T-helper 9 cell (primary cell): ENCODE data around the gene ACSM3.
"Not testable (repeated sequence)": the region's sequence is repeated elsewhere in the genome, so short reads cannot be mapped to it uniquely, and the experiment has no call there.

Experiments
- DNase-seq: peaks from one replicate; pipeline ENCODE4 v3.0.0-alpha.2; 2020
- total RNA-seq, 2 donors: gene quantifications; one replicate each; lab custom pipeline; 2026; lab: John Stamatoyannopoulos, UW

The ACSM3 gene, protein sequence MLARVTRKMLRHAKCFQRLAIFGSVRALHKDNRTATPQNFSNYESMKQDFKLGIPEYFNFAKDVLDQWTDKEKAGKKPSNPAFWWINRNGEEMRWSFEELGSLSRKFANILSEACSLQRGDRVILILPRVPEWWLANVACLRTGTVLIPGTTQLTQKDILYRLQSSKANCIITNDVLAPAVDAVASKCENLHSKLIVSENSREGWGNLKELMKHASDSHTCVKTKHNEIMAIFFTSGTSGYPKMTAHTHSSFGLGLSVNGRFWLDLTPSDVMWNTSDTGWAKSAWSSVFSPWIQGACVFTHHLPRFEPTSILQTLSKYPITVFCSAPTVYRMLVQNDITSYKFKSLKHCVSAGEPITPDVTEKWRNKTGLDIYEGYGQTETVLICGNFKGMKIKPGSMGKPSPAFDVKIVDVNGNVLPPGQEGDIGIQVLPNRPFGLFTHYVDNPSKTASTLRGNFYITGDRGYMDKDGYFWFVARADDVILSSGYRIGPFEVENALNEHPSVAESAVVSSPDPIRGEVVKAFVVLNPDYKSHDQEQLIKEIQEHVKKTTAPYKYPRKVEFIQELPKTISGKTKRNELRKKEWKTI
- total RNA-seq: 5.3 to 9.9 reads per million in 2 donors

GRCh38 chr16:20763461-20764232 is at the start of gene ACSM3:
TSS of gene ACSM3 (plus strand) at chr16:20764014. CDS start at chr16:20770035, 6,021 bp downstream.
- DNase-seq: peak; percentile 41

DNA sequence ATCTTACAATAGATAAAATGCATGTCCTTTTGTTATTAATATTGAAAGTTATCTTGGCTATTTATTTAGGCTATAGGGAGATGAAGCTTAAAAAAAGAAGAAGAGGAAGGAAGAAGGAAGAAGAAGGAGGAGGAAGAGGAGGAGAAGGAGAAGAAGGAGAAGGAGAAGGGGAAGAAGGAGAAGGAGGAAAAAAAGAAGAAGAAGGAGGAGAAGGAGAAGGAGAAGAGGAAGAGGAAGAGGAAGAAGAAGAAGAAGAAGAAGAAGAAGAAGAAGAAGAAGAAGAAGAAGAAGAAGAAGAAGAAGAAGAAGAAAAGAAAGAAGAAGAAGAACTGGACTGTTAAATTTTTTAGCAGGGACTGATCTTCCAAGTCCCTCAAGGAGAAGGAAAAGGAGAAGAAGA is 46.1 kb upstream of the ACSM3 start:
- not testable (repeated sequence) for DNase-seq

DNA sequence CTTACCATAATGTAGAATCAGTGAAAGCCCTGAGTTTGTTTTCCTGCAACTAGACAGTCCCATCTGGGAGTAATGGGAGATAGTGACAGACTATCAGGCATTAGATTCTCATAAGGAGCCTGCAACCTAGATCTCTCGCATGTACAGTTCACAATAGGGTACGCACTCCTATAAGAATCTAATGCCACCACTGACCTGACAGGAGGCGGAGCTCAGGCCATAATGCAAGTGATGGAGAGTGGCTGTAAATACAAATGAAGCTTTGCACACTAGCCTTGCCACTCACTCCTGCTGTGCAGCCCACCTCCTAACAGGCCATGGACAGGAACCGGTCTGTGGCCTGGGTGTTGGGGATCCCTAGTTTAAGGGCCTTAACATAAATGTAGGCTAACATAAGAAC is 43.6 kb upstream of the ACSM3 start:
- DNase-seq: no peak

GRCh38 chr16:20726661-20727060 is 37.2 kb upstream of the ACSM3 start:
- DNase-seq: no peak

- no peak for DNase-seq
Observed at GRCh38 chr16:20727181-20727580, 36.6 kb upstream of the ACSM3 start.

- no peak for DNase-seq
Observed at GRCh38 chr16:20729141-20729540, 34.7 kb upstream of the ACSM3 start.

DNA sequence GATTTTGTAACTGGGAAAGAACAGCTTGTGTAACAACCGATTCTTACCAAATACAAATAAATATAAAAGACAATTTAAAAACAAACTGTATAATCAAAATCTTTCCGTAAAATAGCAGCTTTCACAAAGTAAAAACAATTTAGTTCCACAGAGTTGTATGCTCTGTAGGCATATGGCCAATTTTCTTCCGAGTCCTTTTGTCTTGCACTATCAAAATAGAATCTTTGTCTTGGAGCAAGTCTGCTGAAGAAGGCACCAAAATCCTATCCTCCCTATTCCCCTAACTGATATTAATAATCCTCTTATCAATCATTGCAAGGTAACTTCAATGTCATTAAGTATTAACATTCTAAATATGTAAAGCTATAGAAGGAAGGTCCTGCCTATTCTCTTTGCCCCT is 29.8 kb upstream of the ACSM3 start:
- no peak for DNase-seq

DNA sequence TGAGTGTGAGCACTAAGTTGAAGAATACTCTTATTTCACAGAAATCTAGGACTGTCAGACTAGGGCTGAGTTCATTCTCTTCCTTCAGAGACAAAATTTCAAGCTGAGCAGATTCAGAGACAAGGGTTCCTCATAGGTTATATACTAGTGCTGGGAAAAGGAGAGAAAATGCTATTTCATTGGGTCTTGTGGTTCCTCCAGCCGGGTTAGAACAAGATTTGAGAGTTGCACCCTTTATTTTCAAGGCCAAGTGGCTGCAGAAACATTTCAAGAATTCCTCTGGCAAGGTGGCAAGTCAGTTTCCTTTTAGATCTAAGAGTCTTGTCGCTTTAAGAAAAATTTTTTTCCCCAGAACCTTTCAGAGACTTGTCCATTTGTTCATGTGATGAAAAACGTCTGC is 29.0 kb upstream of the ACSM3 start:
- no peak for DNase-seq

DNA sequence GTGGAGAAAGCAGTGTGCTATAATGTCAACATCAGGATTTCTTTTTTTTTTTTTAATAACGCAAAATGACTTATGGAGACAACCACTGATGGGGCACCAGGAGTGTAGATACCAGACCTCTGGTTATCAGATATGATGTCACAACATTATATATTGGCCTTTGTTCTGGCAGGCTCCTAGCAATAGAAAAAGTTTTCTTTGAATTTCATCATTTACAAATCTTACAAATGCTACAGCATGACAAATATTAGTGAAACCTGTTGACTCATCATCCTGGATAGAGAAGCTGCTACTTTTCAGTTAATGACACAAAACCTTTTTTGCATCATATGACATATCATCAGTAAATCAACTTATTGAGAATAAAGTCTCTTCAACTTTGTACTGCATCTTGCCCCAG is 28.3 kb upstream of the ACSM3 start:
- DNase-seq: no peak

- DNase-seq: peak; percentile 2
Observed at GRCh38 chr16:20740007-20740883, 23.6 kb upstream of the ACSM3 start.

DNA sequence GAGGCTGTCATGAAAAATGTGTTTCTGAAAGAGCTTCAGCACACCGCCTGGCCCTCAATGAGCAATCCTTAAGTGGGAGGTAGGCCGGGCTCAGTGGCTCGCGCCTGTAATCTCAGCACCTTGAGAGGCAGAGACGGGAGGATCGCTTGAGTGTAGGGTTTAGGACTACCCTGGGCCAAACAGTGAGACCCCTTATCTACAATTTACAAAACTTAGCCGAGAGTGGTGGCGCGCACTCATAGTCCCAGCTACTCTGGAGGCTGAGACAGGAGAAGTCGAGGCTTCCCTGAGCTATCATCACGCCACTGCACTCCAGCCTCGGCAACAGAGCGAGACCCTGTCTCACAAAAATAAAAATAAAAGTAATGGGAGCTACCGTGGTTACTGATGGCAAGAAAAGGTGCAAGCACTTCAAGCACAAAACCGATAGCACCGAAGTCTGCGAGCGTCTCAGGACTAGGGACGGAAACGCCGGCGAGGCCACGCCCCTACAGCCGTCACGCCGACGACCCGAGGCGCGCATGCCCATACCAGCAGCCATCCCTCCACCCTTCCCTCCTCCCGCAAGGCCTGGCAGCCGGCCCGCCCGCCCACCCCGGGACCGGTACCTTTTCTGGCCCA is 22.8 kb upstream of the ACSM3 start:
- DNase-seq: peak; percentile 87

GRCh38 chr16:20741554-20742285 is 22.1 kb upstream of the ACSM3 start, which contains the start of gene THUMPD1:
TSS of gene THUMPD1 (minus strand) at chr16:20741818. CDS start at chr16:20741739, 79 bp downstream.
- peak; percentile 99 for DNase-seq

DNA sequence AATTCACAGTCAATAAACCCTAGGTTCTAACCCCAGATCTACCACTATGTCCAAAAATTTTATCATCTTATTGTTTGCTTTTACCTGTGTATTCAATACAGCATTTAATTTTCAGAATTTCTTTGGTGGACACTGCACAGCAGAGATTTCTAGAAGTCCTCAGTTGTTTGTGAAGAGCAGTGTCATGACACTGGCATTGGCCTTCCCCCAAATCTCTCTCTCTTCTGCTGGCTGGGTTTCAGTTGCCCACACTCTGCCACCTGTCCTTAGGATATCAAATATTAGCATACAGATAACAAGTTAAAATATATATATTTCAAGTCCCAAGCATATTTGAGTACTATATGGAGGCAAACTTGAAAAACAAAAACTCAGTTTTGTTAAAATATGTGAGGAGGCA is 20.2 kb upstream of the ACSM3 start:
- no peak for DNase-seq

GRCh38 chr16:20744922-20745440 is 18.8 kb upstream of the ACSM3 start:
- no peak for DNase-seq

GRCh38 chr16:20746461-20746860 is 17.4 kb upstream of the ACSM3 start:
- DNase-seq: no peak

DNA sequence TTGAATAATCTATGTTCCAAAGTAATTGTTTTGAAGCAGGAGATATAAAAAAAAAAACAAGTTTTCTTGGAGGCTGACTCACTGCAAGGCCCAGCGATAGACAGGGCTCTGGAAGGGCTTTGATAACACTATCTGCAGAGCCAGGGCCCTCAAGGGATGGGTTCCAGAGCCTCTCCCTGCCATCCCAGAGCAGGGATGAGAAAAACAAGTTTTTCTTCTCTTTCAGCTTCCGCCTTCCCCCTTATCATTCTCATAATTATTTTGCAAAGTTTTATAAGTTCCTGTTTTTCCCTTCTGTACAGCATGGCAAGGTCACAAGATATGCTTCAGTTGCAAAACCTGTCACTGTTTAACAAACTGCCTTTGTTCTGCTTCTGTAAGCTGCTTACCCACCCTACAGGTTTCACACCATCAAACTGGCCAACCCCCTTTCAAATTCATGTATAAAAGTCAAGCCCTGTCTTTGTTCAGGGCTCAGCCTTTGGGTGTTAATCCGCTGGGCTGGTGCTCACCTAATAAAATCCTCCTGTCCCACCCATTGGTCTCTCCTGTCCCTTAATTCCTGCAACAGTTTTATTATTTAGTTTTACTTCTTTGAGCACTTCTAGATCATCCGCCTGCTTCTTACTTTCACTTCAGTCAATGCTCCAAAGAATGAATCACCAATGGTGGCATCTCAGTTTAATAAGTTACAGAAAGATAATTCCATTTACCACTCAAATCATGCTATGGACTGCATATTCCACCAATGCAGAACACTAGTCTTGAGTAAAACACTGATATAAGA is 16.6 kb upstream of the ACSM3 start:
- no peak for DNase-seq

DNA sequence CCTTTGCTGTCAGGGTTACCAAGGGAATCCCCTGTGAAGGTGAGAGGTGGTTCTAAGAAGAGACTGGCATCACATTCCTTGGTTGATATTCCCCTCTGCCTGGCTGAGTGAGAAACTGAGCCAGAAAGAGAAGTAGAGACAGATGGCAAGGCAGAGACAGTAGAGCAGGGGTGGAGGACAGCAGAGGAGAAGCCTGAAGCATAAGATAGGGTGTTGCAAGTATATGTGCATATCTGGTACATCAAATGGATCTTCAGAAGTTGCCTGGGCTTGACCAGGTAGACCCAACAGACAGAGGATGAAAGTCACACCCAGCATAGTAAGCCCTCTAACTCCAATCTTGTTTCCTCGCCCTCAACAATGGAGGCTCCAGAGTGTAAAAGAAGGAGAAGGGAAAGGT is 14.3 kb upstream of the ACSM3 start:
- no peak for DNase-seq

DNA sequence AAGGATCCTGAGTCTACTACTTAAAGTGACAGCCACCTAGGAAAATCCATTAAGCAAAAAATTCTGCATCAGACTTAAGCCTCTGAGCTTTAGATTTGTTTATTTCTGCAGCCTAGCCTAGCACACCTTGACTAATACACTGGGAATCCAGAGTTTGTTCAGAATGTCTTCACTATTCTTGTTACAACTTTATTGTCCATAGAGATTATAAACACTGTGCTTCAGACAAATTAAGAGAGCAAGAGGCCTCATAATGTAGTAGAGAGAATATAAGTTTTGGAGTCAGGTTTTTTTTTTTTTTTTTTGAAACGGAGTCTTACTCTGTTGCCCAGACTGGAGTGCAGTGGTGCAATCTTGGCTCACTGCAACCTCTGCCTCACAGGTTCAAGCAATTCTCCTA is 13.3 kb upstream of the ACSM3 start:
- DNase-seq: no peak

GRCh38 chr16:20753727-20754126 is 10.1 kb upstream of the ACSM3 start:
- no peak for DNase-seq

DNA sequence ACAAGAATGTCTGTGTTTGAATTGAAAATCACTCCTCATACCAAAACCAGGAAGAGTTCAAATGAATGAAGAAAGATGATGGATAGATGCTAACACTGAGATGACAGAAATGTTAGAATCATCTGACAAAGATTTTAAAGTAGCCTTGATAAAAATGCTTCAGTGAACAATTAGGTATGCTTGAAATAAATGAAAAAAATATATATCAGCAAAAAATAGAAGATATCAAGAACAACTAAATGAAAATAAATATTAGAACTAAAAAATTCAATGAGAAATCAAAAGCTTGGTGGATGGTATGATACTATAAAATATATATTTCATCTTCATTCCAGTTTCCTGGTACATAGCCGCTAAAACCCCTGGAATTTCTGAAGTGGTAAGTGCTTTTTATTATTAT is 8.6 kb upstream of the ACSM3 start:
- no peak for DNase-seq
